IMR-90 (cell line): Measurements from ENCODE around the gene HORMAD2. TPM values are rescaled to one million over a fixed set of nuclear protein-coding genes. Genes with fewer than 3 reads are reported as not detected.
A peak's percentile ranks its signal among the peaks of the same experiment; 100 is the strongest.

Experiments
- ATAC-seq: fragments of 200-7000 bp; cut with Tn5 transposase; 2 replicates; pipeline ENCODE4 v1.9.1; 2020; ENCODE audit warnings: low read depth, mild to moderate bottlenecking, moderate library complexity
- BruUV-seq: library from RNA; stranded (reverse); fragments of 400-500 nt; replicated peaks from 2 replicates; lab custom pipeline; 2021; lab: Mats Ljungman, UMichigan
- CTCF ChIA-PET: fragments of 300-600 bp; formaldehyde crosslinking; extraction: SDS; loops from one replicate; lab custom pipeline; 2021; ENCODE audit warnings: antibody characterized with exemption; lab: Yijun Ruan, JAX
- POLR2A ChIA-PET: fragments of 300-600 bp; sonication (Branson Sonifier 250); formaldehyde crosslinking; loops from one replicate; lab custom pipeline; 2022; ENCODE audit warnings: antibody characterized with exemption; ENCODE audit not compliant: unreplicated experiment; lab: Charles Lee
- DNase-seq: peaks from one replicate; pipeline ENCODE4 v3.0.0; 2013
- H2AFZ ChIP-seq: replicated peaks from 2 replicates; pipeline ENCODE3; 2013; ENCODE audit warnings: low read length, mild to moderate bottlenecking; ENCODE audit not compliant: poor library complexity
- H2AK5ac ChIP-seq: 2 replicates; pipeline ENCODE4 v1.6.1; 2013; ENCODE audit warnings: low read depth, low read length, inconsistent platforms
- H2AK9ac ChIP-seq: replicated peaks from 2 replicates; pipeline ENCODE3; 2013; ENCODE audit warnings: mild to moderate bottlenecking, low read depth, low read length, moderate library complexity; ENCODE audit not compliant: poor library complexity
- H2BK120ac ChIP-seq: 2 replicates; pipeline ENCODE4 v1.6.1; 2013; ENCODE audit warnings: low read depth, low read length, inconsistent platforms
- H2BK15ac ChIP-seq: 3 replicates; pipeline ENCODE4 v1.6.1; 2013; ENCODE audit warnings: low read depth, low read length, inconsistent platforms
- H2BK20ac ChIP-seq: 2 replicates; pipeline ENCODE4 v1.6.1; 2013; ENCODE audit warnings: low read depth, mild to moderate bottlenecking, inconsistent platforms, low read length, moderate library complexity
- H2BK5ac ChIP-seq: 2 replicates; pipeline ENCODE4 v1.6.1; 2013; ENCODE audit warnings: mild to moderate bottlenecking, low read depth, low read length, inconsistent platforms; ENCODE audit not compliant: poor library complexity, severe bottlenecking
- H3K14ac ChIP-seq: replicated peaks from 2 replicates; pipeline ENCODE4 v1.6.1; 2013; ENCODE audit warnings: low read depth, low read length, inconsistent platforms
- H3K18ac ChIP-seq: 2 replicates; pipeline ENCODE4 v1.6.1; 2013; ENCODE audit warnings: low read depth, low read length, control low read depth
- H3K23ac ChIP-seq: 2 replicates; pipeline ENCODE4 v1.6.1; 2013; ENCODE audit warnings: low read depth, low read length, inconsistent platforms
- H3K27ac ChIP-seq: 2 replicates; pipeline ENCODE4 v1.5.1; 2013; ENCODE audit warnings: mild to moderate bottlenecking, control low read depth, low read length; ENCODE audit not compliant: insufficient read depth
- H3K27me3 ChIP-seq: 2 replicates; pipeline ENCODE4 v1.6.1; 2013; ENCODE audit warnings: low read length; ENCODE audit not compliant: control insufficient read depth, insufficient read depth
- H3K36me3 ChIP-seq: 2 replicates; pipeline ENCODE4 v1.6.1; 2013; ENCODE audit warnings: low read length, mixed read lengths; ENCODE audit not compliant: control insufficient read depth, insufficient read depth
- H3K4ac ChIP-seq: 2 replicates; pipeline ENCODE4 v1.6.1; 2013; ENCODE audit warnings: low read depth, low read length, inconsistent platforms
- H3K4me1 ChIP-seq: 2 replicates; pipeline ENCODE4 v1.6.1; 2013; ENCODE audit warnings: low read length, mixed read lengths; ENCODE audit not compliant: control insufficient read depth, insufficient read depth
- H3K4me2 ChIP-seq: 2 replicates; pipeline ENCODE4 v1.6.1; 2013; ENCODE audit warnings: low read depth, mild to moderate bottlenecking, control low read depth, low read length, moderate library complexity
- H3K4me3 ChIP-seq: 2 replicates; pipeline ENCODE4 v1.5.1; 2013; ENCODE audit warnings: low read depth, mild to moderate bottlenecking, control low read depth, low read length, moderate library complexity; ENCODE audit not compliant: insufficient read depth
- H3K56ac ChIP-seq: 2 replicates; pipeline ENCODE4 v1.6.1; 2013; ENCODE audit warnings: low read length, inconsistent platforms; ENCODE audit not compliant: insufficient read depth; ENCODE audit errors: extremely low read depth
- H3K79me1 ChIP-seq, 2 experiments: 2 replicates each; pipeline ENCODE4 v1.6.1; 2013; ENCODE audit warnings: low read length in 2 of 2, inconsistent platforms in 1 of 2, low read depth in 1 of 2
- H3K9ac ChIP-seq: 2 replicates; pipeline ENCODE4 v1.6.1; 2013; ENCODE audit warnings: low read depth, low read length, control low read depth
- H3K9me1 ChIP-seq: 2 replicates; pipeline ENCODE4 v1.6.1; 2013; ENCODE audit warnings: low read length, inconsistent platforms; ENCODE audit not compliant: insufficient read depth
- H3K9me3 ChIP-seq: 2 replicates; pipeline ENCODE4 v1.6.1; 2013; ENCODE audit warnings: low read length; ENCODE audit not compliant: control insufficient read depth, insufficient read depth
- H4K20me1 ChIP-seq: 2 replicates; pipeline ENCODE4 v1.6.1; 2013; ENCODE audit warnings: low read length, inconsistent platforms; ENCODE audit not compliant: insufficient read depth
- H4K5ac ChIP-seq: 2 replicates; pipeline ENCODE4 v1.6.1; 2013; ENCODE audit warnings: mild to moderate bottlenecking, low read depth, low read length, control low read depth
- H4K8ac ChIP-seq, 2 experiments: 2 replicates each; pipeline ENCODE4 v1.6.1; 2013; ENCODE audit warnings: low read depth in 2 of 2, low read length in 2 of 2, control low read depth in 1 of 2, inconsistent platforms in 1 of 2
- H4K91ac ChIP-seq: 2 replicates; pipeline ENCODE4 v1.6.1; 2013; ENCODE audit warnings: low read depth, low read length, inconsistent platforms; ENCODE audit not compliant: insufficient read depth
- FOS ChIP-seq: fragments of 150-350 bp; IDR thresholded peaks from 2 replicates; pipeline ENCODE4 v1.6.1; 2016; ENCODE audit warnings: low read depth, low read length
- MAZ ChIP-seq: IDR thresholded peaks from 2 replicates; pipeline ENCODE4 v1.6.1; 2012; ENCODE audit warnings: low read depth, mild to moderate bottlenecking, low read length, improper control_type of control experiment, moderate library complexity, borderline replicate concordance
- RCOR1 ChIP-seq: IDR thresholded peaks from 2 replicates; pipeline ENCODE4 v1.6.1; 2012; ENCODE audit warnings: mild to moderate bottlenecking, low read length, improper control_type of control experiment; ENCODE audit not compliant: insufficient replicate concordance
- WGBS, 2 experiments: methylation state at CpG; one replicate each; pipeline versions ENCODE4 v1.1.5 to v1.1.7; 2013; ENCODE audit warnings: missing lambda C conversion rate in 2 of 2; ENCODE audit not compliant: insufficient read length in 1 of 2; ENCODE audit errors: extremely low coverage in 2 of 2; 5-methylcytosine and 5-hydroxymethylcytosine counted together
- dilution Hi-C: fragments of 300-500 bp; cut with HindIII; formaldehyde crosslinking; loops from one replicate; pipeline ENCODE4 v1.14.3; 2018; ENCODE audit warnings: low sequenced_read_pairs; ENCODE audit not compliant: unreplicated experiment
- in situ Hi-C: fragments of 300-500 bp; cut with MboI; formaldehyde crosslinking; loops from 3 replicates; pipeline ENCODE4 v1.14.3; 2019; ENCODE audit warnings: low sequenced_read_pairs, inconsistent platforms, mixed read lengths
- intact Hi-C: fragments of 100-400 bp; cut with micrococcal nuclease; formaldehyde crosslinking; loops from 2 replicates; pipeline ENCODE4 v1.10.0; 2022
- polyA plus RNA-seq, 3 experiments: library from polyadenylated mRNA; depleted of rRNA; stranded (reverse); fragments of >200 nt; gene quantifications; 2 replicates each; pipeline ENCODE4 v1.2.3, GENCODE V29; 2012; ENCODE audit warnings: low replicate concordance in 1 of 3
- total RNA-seq: library from RNA; depleted of rRNA; stranded (reverse); fragments of >200 nt; gene quantifications from 2 replicates; pipeline ENCODE4 v1.2.3, GENCODE V29; 2012

The HORMAD2 gene
- total and polyA plus RNA-seq, 2 of the 4 experiments (the other 2 are of a cell fraction): not detected

- Histone ChIP-seq H3K9ac (no peak overlapping the region), H2BK15ac (no peak overlapping the region), H3K27ac (no peak overlapping the region), H3K4ac (peak overlapping the region; percentile 84; the same call in 1 of the 2 replicates), H3K79me1 (no peaks in the 10 kb centered on the region), H2AFZ (no peak overlapping the region), H3K4me3 (no peak overlapping the region), H2BK120ac (peak overlapping the region; percentile 87; the same call in 1 of the 2 replicates), H3K9me3 (peaks cover 7% of the 10 kb centered on the region), H2BK20ac (no peak overlapping the region), H4K20me1 (no peaks in the 10 kb centered on the region), H3K14ac (0 out of 2 replicates have a peak overlapping the region, but pooled peaks have one; percentile 8), H3K18ac (no peak overlapping the region), H3K23ac (no peak overlapping the region), H3K27me3 (no peaks in the 10 kb centered on the region), H2BK5ac (no peak overlapping the region), H4K8ac (no peak overlapping the region), H2AK9ac (peak overlapping the region; percentile 21), H2AK5ac (peak overlapping the region; percentile 43), H3K56ac (no peak overlapping the region), H3K9me1 (0 out of 2 replicates have a peak, but pooled peaks cover 4% of the 10 kb centered on the region), H4K91ac (0 out of 2 replicates have a peak overlapping the region, but pooled peaks have one; percentile 3), H4K5ac (no peak overlapping the region), H3K36me3 (no peaks in the 10 kb centered on the region), H3K4me2 (no peak overlapping the region), H3K4me1 (peaks cover 13% of the 10 kb centered on the region)
- WGBS, 2 experiments: no CpG with 5 or more reads among the region's 7 CpGs
- ChIA-PET CTCF (interaction anchor here (0.5 to 1.2 kb wide), 2 partner anchors 9 to 695 kb away, joined by 3 read pairs; no protein-coding TSS in a partner anchor), POLR2A (no interaction called here)
- dilution Hi-C loops: no loop called here
- intact Hi-C loops: no loop called here
- no TSS peak for BruUV-seq
- DNase-seq (no peak), ATAC-seq (no peak)
- TF ChIP-seq FOS (no peak), RCOR1 (peak; percentile 87), MAZ (no peak)
- in situ Hi-C loops: no loop called here
Measured at GRCh38 chr22:30225220-30225927, 145.1 kb downstream of the HORMAD2 start.
